ENCODE measurements around the gene STX18.
A peak's percentile ranks its signal among the peaks of the same experiment; 100 is the strongest.
"Not testable (repeated sequence)": the region's sequence is repeated elsewhere in the genome, so short reads cannot be mapped to it uniquely, and the experiment has no call there.

Gene STX18

GRCh38 chr4:4555916-4556315, 14.1 kb upstream of the STX18 start:
- DNase-seq (ENCODE audit: low read depth in 2 of 2, low spot score in 1 of 2): no peak

DNA sequence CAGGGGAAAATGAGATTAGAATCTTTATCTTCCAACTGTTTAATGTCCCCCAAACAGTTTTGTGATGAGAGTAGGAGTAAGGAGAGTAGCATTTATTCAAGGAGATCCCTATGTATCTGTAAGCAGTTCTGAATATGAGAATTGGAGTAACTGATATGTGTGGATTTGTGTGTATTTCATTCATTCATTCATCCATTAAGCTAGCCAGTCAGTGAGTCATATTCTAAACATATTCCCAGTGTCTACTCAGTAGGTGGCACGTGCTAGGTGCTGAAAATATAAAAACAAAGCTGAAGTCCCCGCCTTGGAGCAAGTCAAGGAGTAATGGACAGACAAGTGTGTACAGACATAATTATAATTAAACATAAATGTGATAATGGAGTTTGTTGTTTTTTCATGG, 12.4 kb upstream of the STX18 start:
- no peak for DNase-seq (ENCODE audit: low read depth in 2 of 2, low spot score in 1 of 2)

GRCh38 chr4:4552042-4552441, 10.2 kb upstream of the STX18 start:
- DNase-seq (ENCODE audit: low read depth in 2 of 2, low spot score in 1 of 2): not testable (repeated sequence)

DNA sequence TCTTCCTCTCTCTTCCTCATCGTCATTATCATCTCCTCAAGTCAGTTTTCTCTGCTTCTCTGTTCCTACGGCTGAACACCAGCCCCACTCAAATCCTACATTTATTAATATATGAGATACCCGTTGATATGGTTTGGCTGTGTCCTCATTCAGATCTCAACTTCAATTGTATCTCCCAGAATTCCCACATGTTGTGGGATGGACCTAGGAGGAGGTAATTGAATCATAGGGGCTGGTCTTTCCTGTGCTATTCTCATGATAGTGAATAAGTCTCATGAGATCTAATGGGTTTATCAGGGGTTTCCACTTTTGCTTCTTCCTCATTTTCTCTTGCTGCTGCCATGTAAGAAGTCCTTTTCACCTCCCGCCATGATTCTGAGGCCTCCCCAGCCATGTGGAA, 8.3 kb upstream of the STX18 start:
- DNase-seq (ENCODE audit: low read depth in 2 of 2, low spot score in 1 of 2): not testable (repeated sequence)

GRCh38 chr4:4549534-4549933, 7.7 kb upstream of the STX18 start:
- DNase-seq (ENCODE audit: low read depth in 2 of 2, low spot score in 1 of 2): no peak

DNA sequence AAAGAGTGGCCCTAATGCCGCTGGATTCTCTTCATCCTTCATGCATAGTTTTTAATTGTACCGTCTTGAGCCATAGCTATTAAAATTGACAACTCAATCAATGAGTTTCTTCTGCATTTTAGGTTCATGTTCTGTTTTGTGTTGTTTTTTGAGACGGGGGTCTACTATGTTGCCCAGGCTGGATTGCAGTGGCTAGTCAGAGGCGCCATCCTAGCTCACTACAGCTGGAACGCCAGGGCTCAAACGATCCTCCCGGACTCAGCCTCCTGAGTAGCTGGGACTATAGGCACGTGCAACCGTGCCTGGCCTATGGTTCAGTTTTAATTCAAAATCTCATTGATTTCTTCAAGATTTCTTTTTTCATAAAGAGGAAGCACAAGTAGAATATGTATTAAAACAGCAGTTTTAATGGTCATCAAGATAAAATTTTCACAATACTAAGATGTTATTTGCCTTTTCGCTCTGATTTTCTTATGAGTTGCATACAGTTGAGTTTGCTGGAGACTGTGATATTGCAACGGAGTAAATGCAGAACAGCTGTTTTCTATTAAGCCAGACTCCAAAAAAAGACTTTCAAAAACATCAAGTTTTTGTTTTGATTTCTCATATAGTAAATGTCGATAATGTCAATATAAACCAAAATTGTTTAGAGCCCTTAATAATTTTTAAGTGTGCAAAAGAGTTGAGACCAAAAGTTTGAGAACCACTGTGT, 1.1 kb upstream of the STX18 start:
- no peak for DNase-seq (ENCODE audit: low read depth in 2 of 2, low spot score in 1 of 2)

DNA sequence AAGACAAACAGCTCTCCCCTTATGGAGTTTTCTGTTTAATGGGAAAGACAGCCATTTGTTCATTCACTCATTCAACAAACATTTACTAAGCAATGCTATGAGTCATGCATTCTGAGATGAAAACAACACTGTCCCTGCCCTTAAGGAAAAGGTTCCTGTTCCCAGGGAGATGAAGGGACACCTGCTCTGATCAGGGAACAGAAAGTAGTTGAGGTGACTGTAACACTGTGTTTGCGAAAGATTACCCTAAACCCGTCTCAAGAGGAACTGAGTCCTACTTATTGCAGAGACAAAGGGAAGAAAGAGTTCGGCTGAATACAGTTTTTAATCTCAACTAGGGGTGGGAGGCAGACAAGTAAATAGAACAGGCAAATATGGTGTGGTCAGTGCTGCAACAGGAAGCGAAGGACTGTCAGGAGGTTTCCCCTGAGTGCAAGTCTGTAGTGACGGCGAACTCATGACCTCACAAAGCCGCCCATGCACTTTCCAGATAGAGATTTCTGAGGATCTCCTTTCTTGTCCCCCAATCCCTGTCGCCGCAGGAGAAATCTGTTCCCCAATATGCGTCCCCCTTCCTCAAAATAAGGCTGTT, 712 bp downstream of the STX18 start:
- no peak for DNase-seq (ENCODE audit: low read depth in 2 of 2, low spot score in 1 of 2)

- no peak for DNase-seq (ENCODE audit: low read depth in 2 of 2, low spot score in 1 of 2)
Measured at GRCh38 chr4:4539481-4539880, 2.4 kb downstream of the STX18 start.

DNA sequence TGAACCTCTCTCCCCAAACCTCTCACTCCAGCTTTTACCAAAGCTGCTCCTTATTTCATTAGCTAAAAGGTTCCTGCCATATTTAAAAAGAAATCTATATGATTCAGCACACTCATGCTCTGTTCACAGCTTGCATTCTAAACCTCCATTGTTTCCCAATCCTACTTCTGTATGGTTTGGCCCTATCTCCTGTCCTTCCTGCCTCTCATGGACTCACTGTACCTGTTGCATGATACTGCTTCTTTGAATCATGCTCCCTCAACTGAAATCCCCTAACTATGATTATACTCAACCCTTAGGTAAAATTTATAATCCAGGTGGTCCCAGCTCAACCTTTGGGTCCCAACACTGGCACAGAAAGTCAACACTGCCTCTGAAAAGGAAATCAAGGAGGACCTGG, 6.3 kb downstream of the STX18 start:
- DNase-seq (ENCODE audit: low read depth in 2 of 2, low spot score in 1 of 2): no peak

DNA sequence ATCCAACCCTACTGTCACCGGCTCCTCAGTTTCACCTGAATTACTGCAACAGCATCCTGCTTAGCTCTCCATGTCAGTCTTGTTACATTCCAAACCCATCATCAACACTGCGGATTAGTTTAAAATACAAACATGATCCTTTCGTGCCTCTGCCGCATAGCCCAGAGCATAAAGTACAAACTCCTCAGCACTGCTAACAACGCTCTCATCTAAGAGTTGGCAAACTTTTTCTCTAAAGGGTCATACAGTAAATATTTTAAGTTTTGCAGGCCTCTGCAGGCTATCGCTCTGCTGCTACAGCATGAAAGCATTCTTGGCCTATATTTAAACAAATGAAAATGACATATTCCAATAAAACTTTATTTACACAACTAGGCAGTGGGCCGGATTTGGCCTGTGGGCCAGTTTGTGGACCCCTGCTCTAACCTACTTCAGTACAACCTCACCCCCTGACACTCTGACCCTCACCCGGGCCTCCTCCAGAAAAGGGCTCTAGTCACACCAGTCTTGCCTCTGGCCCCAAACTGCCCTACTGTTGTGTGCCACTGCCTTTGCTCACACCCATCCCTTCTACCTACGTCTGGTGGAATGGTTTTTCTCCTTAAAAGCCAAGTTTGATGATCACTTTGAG, 7.2 kb downstream of the STX18 start:
- no peak for DNase-seq (ENCODE audit: low read depth in 2 of 2, low spot score in 1 of 2)

- DNase-seq (ENCODE audit: low read depth in 2 of 2, low spot score in 1 of 2): no peak
Measured at GRCh38 chr4:4533461-4534169, 8.2 kb downstream of the STX18 start.

GRCh38 chr4:4532371-4533154, 9.3 kb downstream of the STX18 start:
- no peak for DNase-seq (ENCODE audit: low read depth in 2 of 2, low spot score in 1 of 2)

DNA sequence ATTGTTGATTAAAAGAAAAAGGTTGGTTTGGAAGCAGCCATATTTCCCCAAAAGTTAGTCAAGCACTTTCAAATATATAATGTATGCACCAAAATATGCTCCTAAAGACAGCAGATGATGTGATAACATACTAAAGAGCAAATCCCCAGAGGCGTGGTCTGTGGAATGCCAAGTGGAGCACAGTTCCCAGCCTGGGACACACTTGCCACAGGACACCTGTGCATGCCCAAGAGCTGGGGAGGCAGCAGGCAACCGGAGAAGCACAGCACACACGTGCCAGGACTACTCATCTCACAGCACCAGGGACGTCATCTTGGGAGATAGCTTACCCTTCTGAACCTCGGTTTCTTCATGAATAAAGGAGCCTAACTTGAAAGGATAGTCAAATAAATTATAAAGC, 12.5 kb downstream of the STX18 start:
- no peak for DNase-seq (ENCODE audit: low read depth in 2 of 2, low spot score in 1 of 2)

- no peak for DNase-seq (ENCODE audit: low read depth in 2 of 2, low spot score in 1 of 2)
Measured at GRCh38 chr4:4526401-4526800, 15.4 kb downstream of the STX18 start.

DNA sequence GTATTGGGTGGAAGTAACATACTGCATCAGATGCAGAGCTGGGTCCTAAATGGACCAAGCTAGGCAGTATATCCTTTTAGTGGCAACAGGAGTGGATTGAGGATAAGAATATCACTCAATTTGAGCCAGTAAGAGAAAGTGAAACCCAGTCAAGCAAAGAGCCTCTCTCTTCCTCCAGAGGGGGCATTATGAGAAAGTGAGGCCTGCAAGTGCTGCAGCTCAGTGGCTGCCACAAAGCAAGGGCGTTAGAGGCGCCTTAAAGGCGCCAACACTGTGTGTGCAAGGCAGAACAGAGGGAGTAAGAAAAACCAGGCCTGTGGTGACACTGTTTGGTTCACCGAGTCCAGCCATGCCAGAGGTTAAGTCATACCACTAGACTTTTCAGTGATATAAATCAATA, 17.5 kb downstream of the STX18 start:
- peak in 1 of 2 donors; percentile 19 for DNase-seq (ENCODE audit: low read depth in 2 of 2, low spot score in 1 of 2)

DNA sequence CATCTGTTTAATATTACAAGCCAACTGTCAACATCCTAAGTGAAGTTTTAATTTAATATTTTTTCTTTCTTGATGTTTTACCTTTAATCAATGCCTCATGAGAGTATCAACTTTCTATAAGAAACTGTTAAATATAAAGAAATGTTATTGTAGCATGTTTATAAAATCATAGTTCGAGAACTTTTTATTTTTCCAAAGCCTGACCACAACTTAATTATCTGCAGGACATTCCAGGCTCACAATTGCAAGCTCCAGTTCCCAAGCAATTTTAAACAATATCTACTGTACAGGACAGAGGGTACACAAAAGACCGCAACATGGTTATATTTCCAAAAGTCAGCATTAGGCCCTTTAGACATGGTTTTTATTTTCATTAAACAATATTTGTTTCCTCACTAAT, 20.1 kb downstream of the STX18 start:
- no peak for DNase-seq (ENCODE audit: low read depth in 2 of 2, low spot score in 1 of 2)

- no peak for DNase-seq (ENCODE audit: low read depth in 2 of 2, low spot score in 1 of 2)
Measured at GRCh38 chr4:4521136-4521535, 20.7 kb downstream of the STX18 start.

DNA sequence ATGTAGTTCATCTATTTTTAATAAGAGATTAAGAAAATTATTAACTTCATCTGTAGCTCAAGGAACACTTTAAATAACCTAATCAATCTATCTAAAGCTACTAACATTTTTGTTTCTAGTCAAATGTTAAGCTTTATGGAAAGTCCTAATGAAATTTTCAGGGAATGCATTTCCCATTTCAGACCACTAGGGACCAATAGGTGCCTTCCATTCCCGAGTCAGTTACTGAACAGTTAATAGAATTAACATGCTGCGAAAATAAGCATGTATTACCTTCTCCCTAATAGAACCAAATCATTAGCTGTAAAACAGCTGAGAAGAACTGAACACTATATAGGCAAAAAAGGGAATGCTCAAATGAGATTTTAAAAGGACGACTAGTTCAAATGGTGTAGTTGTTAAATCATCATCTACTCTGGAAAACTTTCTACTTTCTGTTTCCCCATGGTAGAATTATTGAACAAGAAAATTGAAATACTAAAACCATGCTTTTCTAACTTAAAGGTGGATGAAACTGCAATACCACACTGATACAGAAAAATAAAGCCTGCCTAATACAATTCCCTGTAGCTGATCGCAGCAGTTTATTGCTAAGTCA, 22.5 kb downstream of the STX18 start:
- no peak for DNase-seq (ENCODE audit: low read depth in 2 of 2, low spot score in 1 of 2)

DNA sequence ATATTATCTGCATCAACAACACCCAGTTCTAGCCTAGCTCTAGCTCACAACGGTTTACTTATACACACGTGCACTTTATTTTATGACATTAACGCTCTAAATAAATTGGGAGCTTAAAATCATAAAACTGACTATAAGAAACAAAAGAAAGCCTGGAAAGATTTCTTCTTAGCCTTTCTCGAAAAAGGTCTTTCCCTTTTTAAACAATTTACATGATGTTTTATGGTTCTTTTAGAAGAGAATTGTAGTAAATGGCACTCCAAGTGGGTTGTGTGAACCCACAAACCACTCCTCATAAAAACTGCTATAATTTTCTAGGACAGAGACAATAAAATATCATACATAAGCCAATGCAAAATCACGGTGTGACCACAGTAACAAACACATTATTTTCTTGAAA, 23.1 kb downstream of the STX18 start:
- no peak for DNase-seq (ENCODE audit: low read depth in 2 of 2, low spot score in 1 of 2)

DNA sequence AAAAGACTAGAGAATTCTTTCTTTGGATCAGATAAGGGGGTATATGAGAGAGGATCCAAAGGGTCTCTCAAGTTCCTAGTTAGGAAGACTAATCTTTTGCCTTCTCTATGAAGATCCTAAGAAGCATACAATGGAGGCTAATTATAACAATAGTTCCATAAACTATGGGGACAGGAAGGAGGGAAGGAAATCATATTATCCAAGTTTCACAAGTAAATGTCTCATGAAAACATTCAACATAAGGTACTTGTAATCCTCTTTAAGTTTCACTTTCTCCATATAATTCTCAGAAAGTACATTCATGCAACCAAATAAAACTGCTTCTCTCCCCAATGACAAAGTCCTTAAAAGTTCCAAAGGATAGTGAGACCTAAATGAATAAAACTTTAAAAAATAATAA, 27.1 kb downstream of the STX18 start:
- no peak for DNase-seq (ENCODE audit: low read depth in 2 of 2, low spot score in 1 of 2)

DNA sequence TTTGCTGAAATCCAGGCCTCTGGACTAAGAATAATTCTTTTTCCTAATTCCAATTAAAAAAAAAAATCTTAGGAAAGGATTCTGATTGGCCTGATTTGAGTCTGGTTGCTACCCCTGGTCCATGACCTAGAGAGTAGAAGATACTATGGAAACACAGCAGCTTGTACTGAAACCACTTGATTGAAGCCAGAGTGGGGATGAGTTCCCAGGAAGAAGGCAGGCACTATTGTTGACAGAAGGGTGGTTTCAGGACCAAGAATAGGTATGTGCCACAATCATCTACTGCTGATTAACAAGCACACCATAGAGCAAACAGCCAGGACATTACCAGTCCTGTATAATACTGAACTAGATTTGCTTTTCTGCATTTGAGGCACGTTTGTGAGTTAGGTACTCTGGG, 29.6 kb downstream of the STX18 start:
- DNase-seq (ENCODE audit: low read depth in 2 of 2, low spot score in 1 of 2): no peak
